Measurements from ENCODE around the gene TTLL10. TPM values are rescaled to one million over a fixed set of nuclear protein-coding genes. Genes with fewer than 3 reads are reported as not detected.

The TTLL10 gene
- total RNA-seq, 1 donor from 2014 or later, result 0.47 TPM

DNA sequence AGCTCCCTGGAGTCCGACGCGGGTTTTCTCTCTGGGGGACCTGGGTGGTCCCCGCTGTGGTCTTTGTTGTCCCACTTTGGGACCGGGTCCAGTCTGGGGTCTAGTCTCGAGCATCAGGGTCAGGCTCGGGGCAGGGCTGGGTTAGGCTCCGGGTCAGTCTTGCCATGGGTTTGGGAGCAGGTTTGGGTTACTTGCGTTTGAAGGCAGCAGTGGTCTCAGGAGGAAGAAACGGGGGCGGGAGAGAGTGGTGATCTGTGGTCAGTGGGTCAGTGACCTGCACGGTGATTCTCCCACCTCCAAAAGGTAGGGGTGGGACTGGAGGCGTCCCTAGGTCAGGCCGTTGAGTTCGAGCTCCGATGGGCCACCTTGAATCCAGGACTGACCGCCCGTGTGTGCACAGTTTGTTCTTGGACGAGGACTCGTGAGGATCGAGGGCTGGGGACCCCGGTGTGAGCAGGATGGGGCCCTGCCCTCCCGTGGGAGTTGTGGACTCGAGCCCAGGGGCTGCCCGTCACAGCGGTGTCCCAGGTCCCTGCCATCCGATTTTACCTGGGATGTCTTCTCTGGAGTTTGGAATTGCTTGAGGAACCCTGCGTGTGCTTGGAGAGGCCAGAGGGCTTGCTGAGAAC is 60.6 kb downstream of the TTLL10 start:
- no peaks in the 10 kb centered on the region for H3K27me3 Mint-ChIP-seq (ENCODE audit: low read depth)
- TF ChIP-seq, protein P1, sequence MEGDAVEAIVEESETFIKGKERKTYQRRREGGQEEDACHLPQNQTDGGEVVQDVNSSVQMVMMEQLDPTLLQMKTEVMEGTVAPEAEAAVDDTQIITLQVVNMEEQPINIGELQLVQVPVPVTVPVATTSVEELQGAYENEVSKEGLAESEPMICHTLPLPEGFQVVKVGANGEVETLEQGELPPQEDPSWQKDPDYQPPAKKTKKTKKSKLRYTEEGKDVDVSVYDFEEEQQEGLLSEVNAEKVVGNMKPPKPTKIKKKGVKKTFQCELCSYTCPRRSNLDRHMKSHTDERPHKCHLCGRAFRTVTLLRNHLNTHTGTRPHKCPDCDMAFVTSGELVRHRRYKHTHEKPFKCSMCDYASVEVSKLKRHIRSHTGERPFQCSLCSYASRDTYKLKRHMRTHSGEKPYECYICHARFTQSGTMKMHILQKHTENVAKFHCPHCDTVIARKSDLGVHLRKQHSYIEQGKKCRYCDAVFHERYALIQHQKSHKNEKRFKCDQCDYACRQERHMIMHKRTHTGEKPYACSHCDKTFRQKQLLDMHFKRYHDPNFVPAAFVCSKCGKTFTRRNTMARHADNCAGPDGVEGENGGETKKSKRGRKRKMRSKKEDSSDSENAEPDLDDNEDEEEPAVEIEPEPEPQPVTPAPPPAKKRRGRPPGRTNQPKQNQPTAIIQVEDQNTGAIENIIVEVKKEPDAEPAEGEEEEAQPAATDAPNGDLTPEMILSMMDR (IDR thresholded peaks at IDR 0.05; ENCODE audit: unreplicated experiment), result no peak
- peak overlapping the region; percentile 67 for H3K27ac Mint-ChIP-seq
- peaks cover 15% of the 10 kb centered on the region for H3K36me3 Mint-ChIP-seq
- H3K4me1 Mint-ChIP-seq, result peaks cover 29% of the 10 kb centered on the region
- H3K4me3 Mint-ChIP-seq, result peak overlapping the region; percentile 57
- DNase-seq (ENCODE audit: low spot score in 2 of 2, unreplicated experiment in 2 of 2), result no peak
- H3K9me3 Mint-ChIP-seq, result peaks cover 4% of the 10 kb centered on the region

DNA sequence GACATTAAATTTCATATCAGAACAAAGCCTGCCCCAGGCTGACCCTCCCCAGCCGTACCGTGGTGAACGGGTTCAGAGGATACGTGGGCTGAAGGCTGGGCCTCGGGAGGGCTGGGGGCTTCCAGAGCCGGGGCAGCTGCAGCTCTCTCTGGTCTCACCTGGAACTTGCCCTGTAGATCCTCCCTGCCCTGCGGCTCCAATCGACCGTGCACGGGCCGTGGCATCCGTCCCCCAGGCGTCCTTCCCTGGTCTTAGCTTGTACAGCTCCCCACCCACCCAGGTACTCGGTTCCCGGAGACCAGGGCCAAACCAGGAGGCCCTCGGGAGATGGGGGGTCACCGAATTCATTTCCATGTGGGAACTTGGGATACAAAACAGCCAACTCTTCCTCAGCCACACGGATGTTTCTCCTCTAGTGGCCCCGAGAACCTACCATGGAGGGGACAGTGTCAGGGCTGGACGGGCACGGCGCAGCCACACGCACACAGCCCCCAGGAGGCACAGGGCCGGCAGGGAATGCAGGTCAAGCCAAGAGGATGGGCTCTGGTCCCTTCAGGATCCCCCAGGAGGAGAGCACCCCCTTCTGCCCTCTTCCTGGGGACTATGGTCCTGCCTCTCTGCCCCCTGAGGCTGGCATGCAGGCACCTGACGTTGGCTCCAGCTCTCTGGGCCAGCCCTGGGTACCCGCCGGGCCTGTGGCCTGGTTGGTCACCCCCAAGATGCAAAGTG is 61.5 kb downstream of the TTLL10 start:
- Mint-ChIP-seq H3K9me3 (peaks cover 4% of the 10 kb centered on the region), H3K36me3 (peaks cover 15% of the 10 kb centered on the region), H3K27me3 (ENCODE audit: low read depth) (no peaks in the 10 kb centered on the region), H3K4me1 (peaks cover 27% of the 10 kb centered on the region), H3K27ac (no peak overlapping the region), H3K4me3 (no peak overlapping the region)
- DNase-seq (ENCODE audit: low spot score in 2 of 2, unreplicated experiment in 2 of 2), result no peak
- TF ChIP-seq, protein P1 (IDR thresholded peaks at IDR 0.05; ENCODE audit: unreplicated experiment), result no peak

DNA sequence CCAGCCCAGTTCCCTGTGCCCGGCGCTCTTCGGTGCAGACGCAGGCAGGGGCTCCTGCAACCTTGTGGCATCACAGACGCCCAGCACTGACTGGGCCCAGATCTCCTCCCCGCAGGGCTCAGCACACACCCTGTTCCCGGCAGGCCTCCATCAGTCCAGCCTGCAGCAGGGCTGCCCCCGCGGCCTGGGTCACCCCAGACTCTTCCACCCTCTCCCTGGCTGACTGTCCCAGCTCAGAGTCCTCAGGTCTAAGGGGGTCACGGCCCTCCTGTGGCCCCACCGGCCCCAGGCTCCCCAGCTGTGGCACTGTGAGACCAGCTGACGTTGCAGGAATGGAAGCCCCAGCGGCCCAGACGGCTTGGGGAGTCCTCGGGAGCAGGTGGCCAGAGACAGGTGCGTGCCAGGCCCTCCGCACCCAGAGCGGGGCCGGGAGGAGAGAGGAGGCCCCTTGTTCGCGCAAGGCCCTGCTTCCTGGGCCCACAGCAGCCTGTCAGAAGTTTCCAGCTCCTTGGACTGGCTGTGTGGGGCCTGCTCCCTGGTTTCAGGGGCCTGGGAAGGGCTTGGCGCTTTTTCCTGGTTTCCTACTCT is 62.6 kb downstream of the TTLL10 start:
- Mint-ChIP-seq H3K4me3 (no peak overlapping the region), H3K27me3 (ENCODE audit: low read depth) (no peaks in the 10 kb centered on the region), H3K36me3 (peaks cover 15% of the 10 kb centered on the region), H3K4me1 (peaks cover 19% of the 10 kb centered on the region), H3K9me3 (peaks cover 4% of the 10 kb centered on the region), H3K27ac (no peak overlapping the region)
- no peak for DNase-seq (ENCODE audit: low spot score in 2 of 2, unreplicated experiment in 2 of 2)
- TF ChIP-seq, protein P1 (IDR thresholded peaks at IDR 0.05; ENCODE audit: unreplicated experiment), result no peak

DNA sequence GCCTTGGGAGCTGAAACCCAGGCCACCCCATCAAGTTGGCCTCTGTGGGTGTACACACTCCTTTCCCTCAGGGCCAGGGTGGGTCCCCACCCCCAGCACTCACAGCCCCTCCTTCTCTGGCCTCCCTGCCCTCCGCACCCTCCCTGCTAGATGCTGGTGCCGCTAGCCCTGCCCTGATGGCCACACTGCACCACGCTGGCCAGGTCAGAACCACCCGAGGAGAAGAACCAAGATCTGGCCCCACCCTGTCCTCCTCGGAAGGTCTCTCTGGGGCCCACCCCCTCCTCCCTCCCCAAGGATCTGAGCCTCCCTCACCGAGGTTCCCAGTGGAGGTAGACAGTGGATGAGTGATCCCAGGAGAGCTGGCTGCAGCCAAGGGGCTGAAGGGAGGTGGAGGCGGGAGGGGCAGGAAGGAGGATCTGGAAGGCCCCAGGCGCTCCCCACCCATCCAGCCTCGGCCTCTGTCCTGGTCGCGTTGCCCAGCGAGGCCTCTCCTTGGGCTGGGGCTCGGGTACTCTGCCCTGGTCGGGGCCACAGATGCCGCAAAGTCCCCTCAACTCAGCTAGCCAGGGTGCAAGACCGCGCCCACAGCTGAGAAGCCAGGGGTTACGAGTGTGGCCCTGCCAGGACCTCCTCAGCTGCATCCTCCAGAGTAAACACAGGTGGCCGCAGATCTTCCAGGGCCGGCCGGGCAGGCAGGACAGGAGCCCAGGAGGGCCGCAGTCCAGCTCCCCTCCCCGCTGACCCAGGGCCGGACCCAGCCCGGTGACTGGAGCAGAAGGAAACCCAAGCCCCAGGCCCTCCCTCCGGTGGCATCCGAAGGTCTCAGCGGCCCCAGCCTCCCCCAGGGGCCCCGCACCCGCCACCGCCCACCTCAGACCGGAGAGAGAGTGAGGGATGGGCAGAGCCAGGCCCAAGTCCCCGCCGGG is 63.5 kb downstream of the TTLL10 start:
- H3K4me1 Mint-ChIP-seq, result peaks cover 18% of the 10 kb centered on the region
- DNase-seq (ENCODE audit: low spot score in 2 of 2, unreplicated experiment in 2 of 2), result no peak
- H3K27me3 Mint-ChIP-seq (ENCODE audit: low read depth), result no peaks in the 10 kb centered on the region
- no peak overlapping the region for H3K4me3 Mint-ChIP-seq
- H3K27ac Mint-ChIP-seq, result peak overlapping the region; percentile 16
- peaks cover 15% of the 10 kb centered on the region for H3K36me3 Mint-ChIP-seq
- H3K9me3 Mint-ChIP-seq, result peaks cover 4% of the 10 kb centered on the region
- TF ChIP-seq, protein P1 (IDR thresholded peaks at IDR 0.05; ENCODE audit: unreplicated experiment), result no peak

Data from mesothelial cell of epicardium (in vitro differentiated cells).